Mammary epithelial cell (primary cell): Measurements from ENCODE around the gene RBM4.

Source experiments
- CTCF ChIP-seq, 2 donors: IDR thresholded peaks in 1 of 2; conservative IDR thresholded peaks in 1 of 2; 2 replicates each; pipeline ENCODE4 v1.5.1; 2011 to 2012; ENCODE audit warnings: inconsistent platforms in 2 of 2, low read length in 2 of 2, mild to moderate bottlenecking in 2 of 2, control low read depth in 1 of 2, low read depth in 1 of 2; ENCODE audit not compliant: insufficient read depth in 1 of 2; ENCODE audit errors: extremely low read depth in 1 of 2
- EZH2 ChIP-seq: IDR thresholded peaks from 2 replicates; pipeline ENCODE4 v1.6.1; 2012; ENCODE audit warnings: low read length, inconsistent platforms, borderline replicate concordance

GRCh38 chr11:66683877-66684276 is 45.4 kb downstream of the RBM4 start:
- TF ChIP-seq CTCF (conservative IDR thresholded peaks at IDR 0.05 in 1 of 2, IDR thresholded peaks at IDR 0.05 in 1 of 2; ENCODE audit: extremely low read depth in 1 of 2, insufficient read depth in 1 of 2, low read depth in 1 of 2, low read length in 2 of 2) (no peak), EZH2 (no peak)
